8988T (cell line): ENCODE measurements around the gene SAMD15.
"Not testable (repeated sequence)": the region's sequence is repeated elsewhere in the genome, so short reads cannot be mapped to it uniquely, and the experiment has no call there.

Experiments
- DNase-seq: peaks from one replicate; pipeline ENCODE4 v3.0.0; 2011

Gene SAMD15

DNA sequence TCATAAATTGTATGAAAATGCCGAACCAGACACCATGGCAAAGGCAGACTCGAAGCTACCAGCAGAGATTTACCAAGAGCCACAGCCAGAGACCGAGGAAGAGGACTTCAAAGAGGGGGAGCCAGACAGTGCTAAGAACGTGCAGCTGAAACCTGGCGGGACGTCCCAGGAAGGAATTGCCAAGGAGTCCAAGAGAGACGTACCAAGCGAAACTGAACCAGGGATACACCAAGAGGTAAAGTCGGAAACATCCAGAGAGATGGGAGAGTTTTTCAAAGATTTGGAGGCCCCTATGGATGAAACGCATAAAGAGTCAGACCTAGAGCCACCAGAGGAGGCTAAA lies 294 bp downstream of the SAMD15 start:
- no peak for DNase-seq

DNA sequence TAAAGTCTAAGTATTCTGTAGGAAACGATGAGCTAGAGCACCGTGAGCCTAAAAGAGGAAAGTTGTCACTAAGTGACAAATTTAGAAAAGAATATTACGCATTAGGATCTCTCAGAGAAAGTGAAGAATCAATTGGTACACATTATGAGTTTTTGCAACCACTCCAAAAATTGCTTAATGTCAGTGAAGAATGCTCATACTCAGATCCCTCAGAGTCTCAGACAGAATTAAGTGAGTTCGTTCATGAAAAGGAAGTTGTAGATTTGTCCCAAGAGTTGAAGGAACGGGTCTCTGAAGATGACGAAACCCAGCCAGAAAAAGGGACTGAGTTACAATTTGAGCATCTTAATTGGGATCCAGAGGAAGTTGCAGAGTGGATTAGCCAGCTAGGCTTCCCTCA lies 1.5 kb downstream of the SAMD15 start:
- no peak for DNase-seq

DNA sequence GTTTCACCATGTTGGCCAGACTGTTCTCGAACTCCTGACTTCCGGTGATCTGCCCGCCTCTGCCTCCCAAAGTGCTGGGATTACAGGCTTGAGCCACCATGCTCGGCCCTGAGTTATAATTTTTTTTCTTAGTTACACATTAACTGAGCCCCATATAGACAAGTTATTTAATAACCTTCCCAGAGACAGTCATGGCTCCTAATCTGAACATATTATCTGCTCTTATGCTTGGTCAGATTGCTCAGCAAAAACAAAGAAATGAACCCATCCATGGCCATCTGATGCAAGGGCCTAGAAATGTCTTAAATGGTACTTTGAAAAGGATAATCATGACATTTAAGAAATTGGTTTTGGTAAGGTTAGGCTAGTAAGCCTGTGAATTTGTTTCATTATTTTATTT lies 13.0 kb downstream of the SAMD15 start:
- no peak for DNase-seq

DNA sequence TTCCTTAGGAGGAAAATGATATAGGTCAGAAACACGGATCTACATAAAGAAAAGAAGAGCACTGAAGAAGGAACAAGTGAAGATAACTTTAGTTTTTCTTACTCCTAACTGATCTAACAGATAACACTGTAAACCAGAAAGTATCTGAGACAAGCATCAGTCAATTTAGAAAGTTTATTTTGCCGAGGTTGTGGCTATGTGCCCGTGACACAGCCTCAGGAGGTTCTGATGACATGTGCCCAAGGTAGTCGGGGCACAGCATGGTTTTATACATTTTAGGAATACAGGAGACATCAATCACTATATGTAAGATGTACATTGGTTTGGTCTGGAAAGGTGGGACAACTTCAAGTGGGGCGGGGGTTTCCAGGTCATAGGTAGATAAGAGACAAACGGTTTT lies 23.0 kb downstream of the SAMD15 start:
- no peak for DNase-seq

DNA sequence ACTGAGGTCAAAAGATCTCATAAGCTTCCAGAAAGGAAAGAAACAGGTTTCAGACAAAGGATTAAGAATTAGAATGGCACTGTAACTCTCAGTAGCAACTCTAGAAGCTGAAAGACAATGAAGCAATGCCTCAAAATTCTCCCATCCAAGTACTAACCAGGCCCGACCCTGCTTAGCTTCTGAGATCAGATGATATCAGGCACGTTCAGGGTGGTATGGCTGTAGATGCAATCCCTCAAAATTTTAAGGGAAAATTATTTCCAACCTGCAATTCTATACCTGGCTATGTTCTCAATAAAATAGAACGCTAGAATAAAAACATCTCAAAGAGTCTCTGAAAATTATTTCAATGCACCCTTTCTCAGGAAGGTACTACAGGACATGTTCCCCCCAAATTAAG lies 26.6 kb downstream of the SAMD15 start:
- no peak for DNase-seq

DNA sequence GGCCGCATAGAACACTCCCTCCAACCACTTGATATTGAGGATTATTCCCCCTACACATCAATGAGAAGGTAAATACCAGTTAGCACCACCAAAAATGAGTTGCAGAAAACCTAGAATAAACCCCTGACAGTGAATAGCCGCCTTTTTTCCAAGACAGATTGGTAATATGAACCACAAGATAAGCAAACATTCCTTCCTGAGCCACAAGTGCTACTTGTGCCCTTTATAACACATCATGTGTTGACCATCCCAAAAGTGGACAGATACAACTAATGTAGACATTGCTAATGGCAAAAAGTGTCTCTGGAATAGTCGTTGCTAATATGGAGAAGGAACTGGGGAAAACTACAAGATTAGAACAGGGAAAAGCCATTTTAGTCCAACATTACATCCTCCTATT lies 28.9 kb downstream of the SAMD15 start:
- DNase-seq = no peak

DNA sequence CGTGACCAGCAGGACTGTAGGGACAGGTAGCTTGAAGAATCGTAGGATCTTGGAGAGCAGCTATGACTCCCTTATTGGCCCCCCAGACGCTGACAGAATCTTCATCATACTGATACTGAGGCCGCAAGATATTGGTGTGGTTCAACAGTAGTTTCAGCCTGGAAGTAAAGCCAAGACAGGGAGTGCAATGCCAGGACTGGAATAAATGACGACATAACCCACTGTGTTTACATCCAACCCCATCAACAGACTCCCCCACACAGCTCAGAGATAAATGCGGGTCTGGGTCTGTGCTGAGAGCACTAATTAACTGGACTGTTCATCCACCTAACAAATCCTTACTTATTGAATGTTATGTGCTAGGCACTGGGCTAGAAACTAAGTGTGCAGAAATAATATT lies 29.5 kb downstream of the SAMD15 start:
- DNase-seq = no peak

DNA sequence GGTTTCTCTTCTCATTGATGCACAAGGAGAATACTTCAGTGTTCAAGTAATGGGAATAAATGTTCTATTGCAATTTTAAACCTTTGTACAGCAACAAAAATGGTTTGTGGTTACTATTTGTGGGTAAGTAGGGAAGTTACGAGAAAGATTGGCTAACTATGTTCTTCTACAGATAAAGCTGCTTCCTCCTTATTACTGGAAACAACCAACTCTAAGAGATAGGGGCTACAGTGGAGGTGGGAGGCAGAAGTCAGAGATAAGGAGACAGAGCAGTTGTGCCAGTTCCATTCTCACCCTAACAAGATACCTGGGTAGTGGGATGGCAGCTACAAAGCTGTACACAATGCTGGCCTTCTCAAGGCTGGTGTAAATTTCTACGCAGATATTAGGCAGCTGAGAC lies 30.0 kb downstream of the SAMD15 start:
- no peak for DNase-seq

DNA sequence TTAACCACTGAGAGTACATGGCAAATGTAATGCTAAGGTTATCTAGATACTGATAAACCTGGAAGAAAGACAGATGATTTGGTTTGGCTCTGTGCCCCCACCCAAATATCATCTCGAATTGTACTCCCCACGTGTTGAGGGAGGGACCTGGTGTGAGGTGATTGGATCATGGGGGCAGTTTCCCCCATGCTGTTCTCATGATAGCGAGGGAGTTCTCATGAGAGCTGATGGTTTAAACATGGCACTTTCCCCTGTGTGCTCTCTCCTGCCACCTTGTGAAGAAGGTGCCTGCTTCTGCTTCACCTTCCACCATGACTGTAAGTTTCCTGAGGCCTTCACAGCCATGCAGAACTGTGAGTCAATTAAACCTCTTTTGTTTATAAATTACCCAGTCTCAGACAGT lies 32.0 kb downstream of the SAMD15 start:
- no peak for DNase-seq

DNA sequence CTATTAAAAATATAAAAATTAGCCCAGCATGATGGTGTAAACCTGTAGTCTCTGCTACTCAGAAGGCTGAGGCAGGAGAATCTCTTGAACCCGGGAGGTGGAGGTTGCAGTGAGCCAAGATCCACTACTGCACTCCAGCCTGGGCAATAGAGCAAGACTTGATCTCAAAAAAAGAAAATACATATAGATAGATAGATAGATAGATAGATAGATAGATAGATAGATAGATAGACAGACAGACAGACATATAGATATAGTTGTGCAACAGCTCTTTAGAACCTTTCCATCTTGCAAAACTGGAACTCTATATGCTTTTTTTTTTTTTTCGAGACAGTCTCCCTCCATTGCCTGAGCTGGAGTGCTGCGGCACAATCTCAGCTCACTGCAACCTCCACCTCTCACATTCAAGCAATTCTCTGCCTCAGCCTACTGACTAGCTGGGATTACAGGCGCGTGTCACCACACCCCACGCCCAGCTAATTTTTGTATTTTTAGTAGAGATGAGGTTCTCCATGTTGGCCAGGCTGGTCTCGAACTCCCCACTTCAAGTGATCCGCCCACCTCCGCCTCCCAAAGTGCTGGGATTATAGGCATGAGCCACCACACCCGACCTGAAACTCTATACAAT lies 38.3 kb downstream of the SAMD15 start:
- not testable (repeated sequence) for DNase-seq

DNA sequence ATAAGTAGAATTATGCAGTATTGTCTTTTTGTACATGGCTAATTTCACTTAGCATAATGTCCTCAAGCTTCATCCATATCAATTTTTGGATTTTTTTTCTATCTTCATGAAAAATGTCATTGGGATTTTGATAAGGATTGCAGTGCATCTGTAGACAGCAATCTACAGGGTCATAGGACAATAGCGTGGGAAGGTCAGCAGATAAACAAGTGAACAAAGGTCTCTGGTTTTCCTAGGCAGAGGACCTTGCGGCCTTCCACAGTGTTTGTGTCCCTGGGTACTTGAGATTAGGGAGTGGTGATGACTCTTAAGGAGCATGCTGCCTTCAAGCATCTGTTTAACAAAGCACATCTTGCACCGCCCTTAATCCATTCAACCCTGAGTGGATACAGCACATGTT lies 38.9 kb downstream of the SAMD15 start:
- not testable (repeated sequence) for DNase-seq

DNA sequence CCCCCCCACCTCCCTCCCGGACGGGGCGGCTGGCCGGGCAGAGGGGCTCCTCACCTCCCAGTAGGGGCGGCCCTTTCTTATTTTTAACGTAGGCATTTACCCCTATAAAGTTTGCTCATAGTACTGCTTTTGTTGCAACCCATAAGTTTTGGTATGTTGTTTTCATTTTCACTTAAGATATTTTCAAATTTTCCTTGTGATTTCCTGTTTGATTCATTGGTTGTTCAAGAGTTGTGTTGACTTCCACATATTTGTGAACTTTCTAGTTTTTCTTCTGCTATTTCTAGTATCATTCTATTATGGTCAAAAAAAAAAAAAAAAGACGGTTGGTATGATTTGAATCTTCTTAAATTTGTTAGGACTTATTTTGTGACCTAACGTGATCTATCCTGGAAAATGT lies 39.7 kb downstream of the SAMD15 start:
- DNase-seq = no peak

DNA sequence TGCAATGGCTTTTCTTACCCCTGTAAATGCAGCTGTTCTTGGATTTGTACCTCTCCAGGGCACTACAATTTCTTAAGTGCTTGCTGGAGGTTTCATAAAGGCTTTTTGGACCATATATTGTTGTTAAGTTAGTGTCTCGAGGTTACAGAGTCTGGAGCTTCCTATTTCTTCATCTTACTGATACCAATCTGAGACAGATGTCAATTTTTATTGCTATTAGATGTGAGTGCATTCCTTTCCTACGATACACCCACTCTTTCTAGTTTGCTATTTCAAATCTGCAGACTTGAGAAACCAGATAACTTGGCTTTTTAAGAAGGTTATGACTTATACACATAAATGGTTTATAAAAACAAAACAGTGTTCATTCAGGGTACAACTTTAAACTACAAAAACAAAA lies 44.0 kb downstream of the SAMD15 start:
- DNase-seq = no peak

DNA sequence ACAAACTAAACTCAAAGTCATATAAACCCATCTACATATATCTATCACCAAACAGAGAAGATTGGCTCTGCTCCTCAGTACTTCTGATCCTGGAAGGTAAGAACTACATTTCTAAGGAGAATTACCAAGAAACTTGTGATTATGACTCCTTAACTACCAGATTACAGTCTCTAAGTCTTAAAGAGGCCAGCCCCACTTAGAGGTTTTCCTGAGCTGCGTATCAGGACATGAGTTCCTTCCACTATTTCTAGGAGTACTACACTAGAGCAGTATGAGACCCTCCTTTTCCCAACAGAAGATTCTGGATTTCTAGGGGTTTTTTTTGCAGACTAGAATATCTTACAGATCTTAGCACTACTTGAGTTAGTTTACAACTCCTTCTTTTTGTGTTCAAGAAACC lies 46.2 kb downstream of the SAMD15 start, which contains the start of gene NOXRED1:
TSS of gene NOXRED1 (minus strand) at position 101 of the 400 bp plus-strand sequence. CDS start 634 bp downstream, outside the sequence.
- DNase-seq = no peak

DNA sequence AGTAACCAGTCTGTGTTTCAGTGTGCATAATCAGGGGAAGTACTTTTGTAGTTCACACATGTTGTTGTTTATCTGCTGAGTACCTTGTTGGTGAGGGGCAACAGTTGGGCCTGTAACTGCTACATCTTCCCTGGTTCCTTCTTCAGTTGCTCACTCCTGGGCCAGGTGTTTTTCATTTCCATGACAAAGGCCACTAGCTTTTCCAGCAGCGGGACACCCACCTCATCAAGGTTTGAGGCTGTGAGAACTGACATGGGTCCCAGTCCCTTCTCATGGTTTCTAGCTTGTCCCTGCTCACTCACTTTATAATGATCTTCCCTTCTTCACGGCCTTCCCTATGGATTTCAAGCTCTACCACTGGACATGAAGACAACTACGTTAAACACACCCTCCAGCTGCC lies 47.7 kb downstream of the SAMD15 start:
- no peak for DNase-seq

DNA sequence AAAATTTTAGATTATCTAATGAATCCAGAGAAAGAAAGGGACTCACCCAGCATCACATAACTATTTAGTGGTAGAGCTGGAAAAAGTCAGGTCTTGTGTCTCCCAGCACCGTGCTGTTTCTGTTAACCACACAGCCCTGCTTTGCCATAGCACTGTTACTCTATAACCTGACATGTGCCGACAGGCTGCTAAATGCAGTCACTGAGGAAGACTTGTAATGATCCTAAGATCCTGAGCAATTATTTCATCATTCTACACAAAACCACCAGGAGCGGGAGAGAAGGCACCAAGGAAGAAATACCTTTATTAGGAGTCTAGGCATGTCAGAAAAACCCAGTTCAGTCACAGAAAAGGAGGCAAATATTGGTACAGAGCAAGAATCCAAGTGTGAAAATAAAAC lies 49.2 kb downstream of the SAMD15 start:
- DNase-seq = no peak

DNA sequence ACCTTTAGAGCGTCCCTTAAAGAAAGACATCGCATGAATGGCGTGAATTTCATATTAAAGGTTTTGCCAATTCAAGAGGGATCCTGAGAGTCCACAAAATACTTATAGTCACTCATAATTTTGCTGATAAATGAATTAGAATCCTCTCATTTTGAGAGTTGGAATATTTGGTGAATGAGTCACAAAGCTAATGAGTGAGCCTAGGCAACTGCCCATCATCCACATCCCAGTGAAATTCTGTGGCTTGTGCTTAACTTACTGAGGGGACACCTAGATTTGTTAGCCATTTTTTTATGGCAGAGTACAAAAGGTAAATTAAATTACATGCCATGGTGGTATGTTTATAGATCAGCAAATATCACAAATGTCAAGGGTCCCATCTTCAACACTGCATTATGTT lies 58.9 kb downstream of the SAMD15 start:
- no peak for DNase-seq

DNA sequence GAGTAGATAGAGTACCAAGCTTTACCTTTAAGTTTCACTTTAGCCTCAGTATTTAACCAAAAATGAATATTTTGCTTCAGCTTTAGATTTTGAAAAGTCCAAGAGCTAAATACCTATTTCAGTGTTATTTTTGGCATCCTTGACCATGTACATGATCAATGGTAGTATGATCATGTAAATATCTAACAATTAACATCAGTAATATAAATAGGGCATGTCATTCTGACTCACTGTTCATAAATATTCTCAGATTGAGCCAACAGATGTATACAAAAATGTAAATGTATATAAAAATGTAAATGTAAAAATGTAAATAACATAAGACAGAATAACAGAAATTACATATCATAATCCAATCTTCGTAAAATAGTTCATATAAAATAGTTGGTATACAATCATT lies 61.4 kb downstream of the SAMD15 start:
- no peak for DNase-seq

DNA sequence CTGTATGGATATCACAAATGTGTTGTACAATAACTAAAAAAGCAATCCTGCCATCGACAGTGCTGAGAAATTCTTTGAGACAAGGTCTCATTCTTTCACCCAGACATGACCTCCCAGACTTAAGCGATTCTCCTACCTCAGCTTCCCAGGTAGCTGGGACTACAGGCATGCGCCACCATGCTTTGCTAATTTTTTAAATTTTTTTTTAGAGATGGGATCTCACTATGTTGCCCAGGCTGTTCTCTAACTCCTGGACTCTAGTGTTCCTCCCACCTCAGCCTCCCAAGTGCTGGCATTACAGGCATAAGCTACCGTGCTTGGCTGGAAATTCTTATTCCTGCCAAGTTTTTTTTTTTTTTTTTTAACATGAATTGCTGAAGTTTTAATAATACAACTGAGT lies 62.7 kb downstream of the SAMD15 start:
- DNase-seq = no peak
